Stimulated activated CD4-positive, alpha-beta T cell treated with anti-CD3 and anti-CD28 coated beads, Interleukin-2, amount 100 ng/mL, for 48 hours (primary cell): ENCODE results near the gene OBSCN.
"Not testable (repeated sequence)": the region's sequence is repeated elsewhere in the genome, so short reads cannot be mapped to it uniquely, and the experiment has no call there.

Experiments
- DNase-seq, 2 donors: peaks; one replicate each; pipeline ENCODE4 v3.0.0-alpha.2; 2020

The OBSCN gene

GRCh38 chr1:228265167-228265566 is 57.3 kb downstream of the OBSCN start:
- DNase-seq: no peak

- DNase-seq: no peak
Observed at GRCh38 chr1:228267962-228268880, 60.4 kb downstream of the OBSCN start.

GRCh38 chr1:228268881-228269265 is 61.0 kb downstream of the OBSCN start:
- DNase-seq: no peak

- not testable (repeated sequence) for DNase-seq
Observed at GRCh38 chr1:228269431-228269830, 61.6 kb downstream of the OBSCN start.

- no peak for DNase-seq
Observed at GRCh38 chr1:228270032-228270431, 62.2 kb downstream of the OBSCN start.

GRCh38 chr1:228271701-228272251 is 63.9 kb downstream of the OBSCN start:
- no peak for DNase-seq

- no peak for DNase-seq
Observed at GRCh38 chr1:228272331-228272791, 64.5 kb downstream of the OBSCN start.

- no peak for DNase-seq
Observed at GRCh38 chr1:228272831-228273571, 65.2 kb downstream of the OBSCN start.

GRCh38 chr1:228273720-228274451 is 66.0 kb downstream of the OBSCN start:
- DNase-seq: no peak

- DNase-seq: no peak
Observed at GRCh38 chr1:228274452-228275178, 66.8 kb downstream of the OBSCN start.

- no peak for DNase-seq
Observed at GRCh38 chr1:228275179-228275429, 67.3 kb downstream of the OBSCN start.

- peak; percentile 82 to 84 for DNase-seq
Observed at GRCh38 chr1:228275430-228276173, 67.8 kb downstream of the OBSCN start.

- DNase-seq: no peak
Observed at GRCh38 chr1:228276174-228276831, 68.5 kb downstream of the OBSCN start.

GRCh38 chr1:228276901-228277490 is 69.2 kb downstream of the OBSCN start:
- no peak for DNase-seq

GRCh38 chr1:228277491-228278431 is 69.9 kb downstream of the OBSCN start:
- no peak for DNase-seq

- no peak for DNase-seq
Observed at GRCh38 chr1:228278432-228278941, 70.6 kb downstream of the OBSCN start.

GRCh38 chr1:228279011-228279721 is 71.3 kb downstream of the OBSCN start:
- no peak for DNase-seq

- no peak for DNase-seq
Observed at GRCh38 chr1:228279722-228280105, 71.9 kb downstream of the OBSCN start.
